HG03139 (cell line): Measurements from ENCODE around the gene SH3BP1.
A peak's percentile ranks its signal among the peaks of the same experiment; 100 is the strongest.
"Not testable (repeated sequence)": the region's sequence is repeated elsewhere in the genome, so short reads cannot be mapped to it uniquely, and the experiment has no call there.

Source experiments
- ATAC-seq: cut with Tn5 transposase; IDR thresholded peaks from one replicate; pipeline ENCODE4 v1.9.1; 2021; ENCODE audit not compliant: unreplicated experiment

SH3BP1 gene

DNA sequence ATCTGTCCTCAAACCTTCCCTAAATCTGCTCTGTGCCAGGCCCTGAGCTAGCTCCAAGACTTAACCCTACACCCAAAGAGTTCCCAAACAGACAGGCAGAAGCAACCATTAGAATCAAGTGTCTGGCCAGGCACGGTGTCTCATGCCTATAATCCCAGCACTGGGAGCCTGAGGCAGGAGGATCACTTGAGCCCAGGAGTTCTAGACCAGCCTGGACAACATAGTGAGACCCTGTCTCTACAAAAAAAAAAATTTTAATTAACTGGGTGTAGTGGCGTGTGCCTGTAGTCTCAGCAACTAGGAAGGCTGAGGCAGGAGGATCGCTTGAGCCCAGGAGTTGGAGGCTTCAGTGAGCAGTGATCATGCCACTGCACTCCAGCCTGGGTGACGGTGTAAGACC, 17.1 kb downstream of the SH3BP1 start:
- ATAC-seq: not testable (repeated sequence)

- ATAC-seq: no peak
These were observed 18.2 kb downstream of the SH3BP1 start for GRCh38 chr22:37657590-37658132.

DNA sequence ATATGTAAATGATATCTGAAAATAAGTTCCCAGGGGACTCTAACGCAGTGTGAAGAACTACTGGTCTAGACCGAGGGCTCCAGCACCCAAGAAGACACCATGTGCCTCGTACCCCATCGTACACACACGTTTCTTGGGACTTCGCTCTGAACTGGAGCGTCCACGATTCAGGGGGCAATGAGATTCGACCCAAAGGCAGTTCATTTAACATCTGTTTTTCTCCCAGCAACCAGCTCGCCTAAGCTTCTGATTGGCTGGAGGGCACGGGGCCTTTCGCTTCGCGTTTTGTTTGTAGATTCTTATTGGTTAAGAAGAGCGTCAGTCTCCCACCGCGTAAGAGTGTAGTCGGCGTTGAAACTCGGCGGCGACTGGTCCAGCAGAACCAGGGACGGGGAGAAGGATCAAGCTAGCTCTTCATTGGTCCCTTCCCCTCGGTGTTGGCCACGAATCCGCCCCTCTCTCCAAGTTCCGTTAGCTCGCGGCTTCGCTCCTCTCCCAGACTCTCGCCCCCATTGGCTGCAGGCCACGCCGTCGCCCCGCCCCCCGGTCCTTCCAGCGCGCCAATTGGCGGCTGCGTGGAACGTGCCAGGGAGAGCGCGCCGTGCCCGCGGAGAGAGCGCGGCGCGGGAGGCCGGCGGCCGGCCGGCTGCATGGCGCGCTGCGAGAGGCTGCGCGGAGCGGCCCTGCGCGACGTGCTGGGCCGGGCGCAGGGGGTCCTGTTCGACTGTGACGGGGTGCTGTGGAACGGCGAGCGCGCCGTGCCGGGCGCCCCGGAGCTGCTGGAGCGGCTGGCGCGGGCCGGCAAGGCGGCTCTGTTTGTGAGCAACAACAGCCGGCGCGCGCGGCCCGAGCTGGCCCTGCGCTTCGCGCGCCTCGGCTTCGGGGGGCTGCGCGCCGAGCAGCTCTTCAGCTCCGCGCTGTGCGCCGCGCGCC, 18.9 kb downstream of the SH3BP1 start, which contains the start of gene PDXP:
Gene PDXP, plus strand, starts transcription at position 591 of the 933 bp plus-strand sequence. Its CDS starts 60 bp downstream, at position 651.
- ATAC-seq: peak; percentile 66

GRCh38 chr22:37659066-37659896, 19.8 kb downstream of the SH3BP1 start:
- ATAC-seq: no peak

DNA sequence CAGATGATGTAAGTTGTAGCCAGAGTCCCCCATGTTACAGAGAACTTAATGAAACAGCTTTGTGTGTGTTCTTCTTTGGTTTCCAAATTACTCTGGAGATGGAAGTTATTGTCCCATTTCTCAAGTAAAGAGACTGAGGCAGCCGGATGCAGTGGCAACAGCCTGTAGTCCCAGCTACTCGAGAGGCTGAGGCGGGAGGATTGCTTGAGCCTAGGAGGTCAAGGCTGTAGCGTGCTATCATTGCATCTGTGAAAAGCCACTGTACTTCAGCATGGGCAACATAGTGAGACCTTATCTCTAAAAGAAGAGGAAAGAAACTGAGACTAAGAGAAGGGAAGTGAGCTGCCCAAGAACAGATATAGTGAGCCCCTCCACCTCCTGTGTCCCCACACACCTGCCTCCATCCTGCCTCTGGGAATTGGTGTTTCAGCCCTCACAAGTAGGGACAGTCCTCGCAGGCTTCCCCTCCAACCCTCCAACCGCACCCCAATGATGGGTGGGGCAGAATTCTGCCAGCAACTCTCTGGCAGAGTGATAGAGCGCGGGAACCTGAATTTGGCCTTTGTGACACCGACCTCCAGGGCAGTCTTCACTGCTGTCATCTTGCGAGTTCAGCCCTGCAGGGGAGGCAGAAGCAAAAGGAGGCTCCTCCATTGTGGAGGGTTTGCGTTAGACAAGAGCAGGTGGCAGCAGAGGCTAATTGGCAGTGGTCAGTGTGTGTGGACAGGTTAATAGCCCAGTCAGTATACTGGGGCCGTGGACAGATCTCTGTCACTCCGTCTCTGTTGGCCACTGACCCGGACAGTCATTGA, 20.6 kb downstream of the SH3BP1 start:
- ATAC-seq: no peak

DNA sequence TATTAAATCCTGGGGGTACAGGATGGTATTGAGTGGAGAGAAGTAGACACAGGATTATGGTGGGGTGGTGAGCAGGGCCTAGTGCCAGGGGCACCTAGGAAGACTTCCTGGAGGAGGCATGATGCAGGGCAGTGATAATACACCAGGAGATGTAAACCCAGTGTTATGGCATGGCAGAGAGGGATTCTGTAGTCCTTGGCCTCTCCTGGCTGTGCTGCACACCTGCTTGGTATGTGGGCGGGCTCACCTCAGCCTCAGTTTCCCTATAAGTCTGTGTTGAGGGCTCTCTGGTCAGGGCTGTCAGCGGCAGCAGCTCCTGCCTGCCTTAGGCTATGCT, 21.2 kb downstream of the SH3BP1 start:
- no peak for ATAC-seq

DNA sequence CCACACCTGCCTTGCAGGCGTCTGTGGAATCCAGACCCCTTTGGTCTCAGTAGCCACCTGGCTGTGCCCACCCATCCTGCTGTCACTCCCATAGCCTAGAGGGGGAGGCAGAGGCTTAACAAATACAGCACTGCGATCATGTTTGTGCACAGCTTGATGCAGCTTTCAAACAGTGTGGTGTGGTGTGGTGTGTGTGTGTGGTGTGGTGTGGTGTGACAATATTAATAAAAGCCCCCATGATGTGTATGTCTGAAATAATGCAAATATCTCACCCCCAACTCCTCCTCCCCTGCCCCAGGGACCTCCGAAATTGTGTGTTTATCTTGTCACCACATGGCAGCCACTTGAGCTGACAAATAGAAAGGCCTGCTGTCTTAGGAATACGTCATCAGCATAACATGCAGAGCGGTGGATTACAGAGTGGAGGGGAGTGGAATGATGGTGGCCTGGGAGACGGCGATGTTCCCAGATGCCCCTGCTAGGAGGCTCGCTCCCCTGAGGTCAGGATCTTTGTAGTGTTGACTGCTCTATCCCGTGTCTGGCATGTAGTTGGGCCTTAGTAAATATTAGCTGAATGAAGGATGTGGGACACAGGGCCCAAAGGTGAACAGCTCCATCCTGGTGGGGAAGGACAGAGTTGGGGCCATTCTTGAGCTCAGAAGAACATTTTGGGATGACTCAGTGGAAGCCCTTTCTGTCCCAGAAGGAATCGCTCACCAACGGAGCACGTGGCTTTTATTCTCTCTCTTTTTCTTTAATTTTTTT, 21.9 kb downstream of the SH3BP1 start:
- no peak for ATAC-seq

DNA sequence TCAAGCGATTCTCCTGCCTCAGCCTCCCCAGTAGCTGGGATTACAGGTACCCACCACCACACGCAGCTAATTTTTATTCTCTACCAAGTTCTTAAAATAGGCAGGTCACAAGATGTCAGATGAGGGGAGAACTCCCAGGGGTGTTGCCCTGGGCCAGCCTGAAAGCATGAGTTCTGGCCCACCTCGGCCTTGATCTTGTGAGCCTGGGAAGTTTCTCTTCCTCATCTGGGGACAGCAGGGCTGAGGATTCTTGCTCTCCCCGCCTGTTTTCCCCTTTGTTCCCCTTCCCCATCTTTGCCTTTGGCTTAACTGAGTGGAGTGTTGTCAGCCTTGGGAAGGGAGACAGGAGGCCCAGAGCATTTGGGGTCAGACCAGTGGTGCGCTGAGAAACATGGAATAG, 22.6 kb downstream of the SH3BP1 start:
- no peak for ATAC-seq

- ATAC-seq: no peak
These were observed 24.2 kb downstream of the SH3BP1 start for GRCh38 chr22:37663521-37664140.

DNA sequence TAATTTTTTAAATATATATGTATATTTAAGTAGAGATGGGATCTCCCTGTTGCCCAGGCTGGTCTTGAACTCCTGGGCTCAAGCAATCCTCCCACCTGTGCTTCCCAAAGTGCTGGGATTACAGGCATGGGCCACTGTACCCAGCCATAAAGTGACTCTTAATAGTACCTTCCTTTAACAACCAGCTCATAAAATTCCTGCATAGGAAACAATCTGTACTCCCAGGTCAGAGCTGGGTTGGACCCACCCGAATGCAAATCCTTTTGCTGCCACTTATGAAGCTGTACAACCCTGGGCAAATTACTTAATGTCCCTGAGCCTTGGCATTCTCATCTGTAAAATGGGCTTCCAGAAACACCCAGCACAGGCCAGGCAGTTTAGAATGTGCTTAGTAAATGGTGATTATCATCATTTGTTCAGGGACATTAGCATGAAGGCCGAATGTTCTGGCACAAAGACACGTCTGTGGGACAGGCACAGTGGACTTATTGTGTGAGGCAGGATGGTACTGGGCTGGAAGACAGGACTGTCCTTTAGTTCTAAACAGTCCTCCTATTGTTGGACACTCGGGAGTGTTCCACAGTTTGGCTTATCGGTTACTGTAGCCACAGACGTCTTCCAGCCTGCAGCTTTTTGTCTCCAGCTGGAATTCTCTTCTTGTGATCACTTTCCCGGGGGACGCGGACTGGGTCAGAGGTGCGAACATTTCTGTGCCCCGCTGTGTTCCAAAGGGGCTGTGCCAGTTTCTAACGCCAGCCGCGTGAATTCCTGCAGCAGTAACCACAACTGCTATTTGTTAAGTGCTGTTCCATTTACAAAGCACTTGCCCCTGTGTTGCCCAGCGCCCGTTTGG, 25.0 kb downstream of the SH3BP1 start:
- ATAC-seq: no peak

- ATAC-seq: no peak
These were observed 26.0 kb downstream of the SH3BP1 start for GRCh38 chr22:37665487-37665886.

DNA sequence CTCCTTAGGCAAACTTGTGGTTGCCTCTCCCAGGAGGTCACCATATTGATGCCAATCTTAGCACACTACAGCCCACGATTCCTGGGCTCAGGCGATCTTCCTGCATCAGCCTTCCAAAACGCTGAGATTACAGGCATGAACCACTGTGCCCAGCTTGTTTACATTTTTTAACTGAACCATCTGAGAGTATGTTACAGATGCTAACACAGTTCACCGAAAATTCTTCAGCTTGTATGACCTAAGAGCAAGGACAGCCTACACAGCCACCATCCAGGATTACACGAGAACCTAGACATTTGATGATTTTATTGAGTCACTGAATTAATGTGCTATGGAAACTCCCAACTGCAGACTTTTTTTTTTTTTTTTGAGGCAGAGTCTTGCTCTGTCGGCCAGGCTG, 30.1 kb downstream of the SH3BP1 start:
- no peak for ATAC-seq

- no peak for ATAC-seq
These were observed 32.9 kb downstream of the SH3BP1 start for GRCh38 chr22:37672206-37672919.

DNA sequence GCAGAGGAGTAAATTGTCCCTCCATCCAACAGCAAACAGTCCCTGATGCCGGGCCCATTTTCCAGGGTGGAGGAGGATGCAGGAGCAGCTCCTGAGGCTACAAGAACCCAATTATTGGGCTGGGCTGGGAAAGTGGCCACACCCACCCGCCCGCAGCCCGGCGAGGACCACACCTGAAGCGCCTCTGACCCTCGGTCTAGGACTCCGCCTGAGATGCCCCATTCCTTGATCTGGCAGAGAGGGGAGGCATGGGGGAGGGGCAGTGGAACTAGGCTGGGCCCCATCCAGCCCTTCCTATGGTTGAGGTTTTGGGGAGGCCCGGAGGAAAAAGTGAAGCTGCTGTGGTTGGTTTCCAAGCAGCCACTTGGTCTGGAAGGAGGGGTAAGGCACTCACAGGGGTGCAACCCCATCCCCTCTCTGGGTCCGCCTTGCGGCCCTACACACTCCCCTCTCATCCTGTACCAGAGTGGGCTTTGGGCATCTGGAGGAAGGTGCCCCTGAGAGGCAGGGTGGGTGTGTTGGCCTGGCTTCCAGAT, 33.5 kb downstream of the SH3BP1 start:
- ATAC-seq: no peak

GRCh38 chr22:37674248-37674647, 34.8 kb downstream of the SH3BP1 start:
- no peak for ATAC-seq

GRCh38 chr22:37674951-37675929, 35.8 kb downstream of the SH3BP1 start, which contains the start of gene LGALS1:
LGALS1 (plus strand) TSS chr22:37675636; CDS start chr22:37675703, 67 bp downstream.
- peak; percentile 42 for ATAC-seq
